WTC11 (cell line): ENCODE data around the gene APH1A.

ENCODE experiments used
- ATF2 ChIP-seq: sonication (generic); formaldehyde crosslinking; IDR thresholded peaks from 2 replicates; pipeline ENCODE4 v1.8.1; 2022; ENCODE audit warnings: low read depth, missing genetic modification reagents, borderline replicate concordance
- CREB1 ChIP-seq: sonication (generic); formaldehyde crosslinking; IDR thresholded peaks from 2 replicates; pipeline ENCODE4 v1.8.0; 2023; ENCODE audit warnings: mild to moderate bottlenecking, missing genetic modification reagents
- ETV6 ChIP-seq: sonication (generic); formaldehyde crosslinking; IDR thresholded peaks from 2 replicates; pipeline ENCODE4 v1.8.1; 2022; ENCODE audit warnings: mild to moderate bottlenecking, missing genetic modification reagents
- HMGXB4 ChIP-seq: sonication (generic); formaldehyde crosslinking; IDR thresholded peaks from 2 replicates; pipeline ENCODE4 v1.8.1; 2023; ENCODE audit warnings: mild to moderate bottlenecking, moderate library complexity, missing genetic modification reagents
- IRF1 ChIP-seq: sonication (generic); formaldehyde crosslinking; IDR thresholded peaks from 2 replicates; pipeline ENCODE4 v1.8.0; 2023; ENCODE audit warnings: missing genetic modification reagents
- JUN ChIP-seq: sonication (generic); formaldehyde crosslinking; IDR thresholded peaks from 2 replicates; pipeline ENCODE4 v1.8.0; 2023; ENCODE audit warnings: mild to moderate bottlenecking, missing genetic modification reagents
- MLX ChIP-seq: sonication (generic); formaldehyde crosslinking; IDR thresholded peaks from 2 replicates; pipeline ENCODE4 v1.8.1; 2023; ENCODE audit warnings: mild to moderate bottlenecking, missing genetic modification reagents, moderate library complexity
- NR2C2 ChIP-seq: sonication (generic); formaldehyde crosslinking; IDR thresholded peaks from 2 replicates; pipeline ENCODE4 v1.8.0; 2022; ENCODE audit warnings: mild to moderate bottlenecking, missing genetic modification reagents
- ZNF121 ChIP-seq: sonication (generic); formaldehyde crosslinking; IDR thresholded peaks from 2 replicates; pipeline ENCODE4 v1.8.0; 2023; ENCODE audit warnings: missing genetic modification reagents
- ZNF416 ChIP-seq: fragments of 250-450 bp; sonication (Bioruptor Pico); IDR thresholded peaks from 2 replicates; pipeline ENCODE4 v1.9.0; 2021; ENCODE audit warnings: mild to moderate bottlenecking, inconsistent platforms
- TF ChIP-seq, protein P1 (sequence below): fragments of 200-600 bp; IDR thresholded peaks from 2 replicates; pipeline ENCODE4 v1.8.0; 2022; ENCODE audit warnings: antibody characterized with exemption
- TF ChIP-seq, protein P2 (sequence below): sonication (generic); formaldehyde crosslinking; IDR thresholded peaks from 2 replicates; pipeline ENCODE4 v1.8.0; 2022; ENCODE audit warnings: mild to moderate bottlenecking, missing genetic modification reagents
- TF ChIP-seq, protein P3 (sequence below): sonication (generic); formaldehyde crosslinking; IDR thresholded peaks from 2 replicates; pipeline ENCODE4 v1.8.0; 2022; ENCODE audit warnings: mild to moderate bottlenecking, missing genetic modification reagents

GRCh38 chr1:150302902-150303301 lies 34.1 kb upstream of the APH1A start:
- TF ChIP-seq, protein P1, sequence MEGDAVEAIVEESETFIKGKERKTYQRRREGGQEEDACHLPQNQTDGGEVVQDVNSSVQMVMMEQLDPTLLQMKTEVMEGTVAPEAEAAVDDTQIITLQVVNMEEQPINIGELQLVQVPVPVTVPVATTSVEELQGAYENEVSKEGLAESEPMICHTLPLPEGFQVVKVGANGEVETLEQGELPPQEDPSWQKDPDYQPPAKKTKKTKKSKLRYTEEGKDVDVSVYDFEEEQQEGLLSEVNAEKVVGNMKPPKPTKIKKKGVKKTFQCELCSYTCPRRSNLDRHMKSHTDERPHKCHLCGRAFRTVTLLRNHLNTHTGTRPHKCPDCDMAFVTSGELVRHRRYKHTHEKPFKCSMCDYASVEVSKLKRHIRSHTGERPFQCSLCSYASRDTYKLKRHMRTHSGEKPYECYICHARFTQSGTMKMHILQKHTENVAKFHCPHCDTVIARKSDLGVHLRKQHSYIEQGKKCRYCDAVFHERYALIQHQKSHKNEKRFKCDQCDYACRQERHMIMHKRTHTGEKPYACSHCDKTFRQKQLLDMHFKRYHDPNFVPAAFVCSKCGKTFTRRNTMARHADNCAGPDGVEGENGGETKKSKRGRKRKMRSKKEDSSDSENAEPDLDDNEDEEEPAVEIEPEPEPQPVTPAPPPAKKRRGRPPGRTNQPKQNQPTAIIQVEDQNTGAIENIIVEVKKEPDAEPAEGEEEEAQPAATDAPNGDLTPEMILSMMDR: no peak
- TF ChIP-seq, protein P2, sequence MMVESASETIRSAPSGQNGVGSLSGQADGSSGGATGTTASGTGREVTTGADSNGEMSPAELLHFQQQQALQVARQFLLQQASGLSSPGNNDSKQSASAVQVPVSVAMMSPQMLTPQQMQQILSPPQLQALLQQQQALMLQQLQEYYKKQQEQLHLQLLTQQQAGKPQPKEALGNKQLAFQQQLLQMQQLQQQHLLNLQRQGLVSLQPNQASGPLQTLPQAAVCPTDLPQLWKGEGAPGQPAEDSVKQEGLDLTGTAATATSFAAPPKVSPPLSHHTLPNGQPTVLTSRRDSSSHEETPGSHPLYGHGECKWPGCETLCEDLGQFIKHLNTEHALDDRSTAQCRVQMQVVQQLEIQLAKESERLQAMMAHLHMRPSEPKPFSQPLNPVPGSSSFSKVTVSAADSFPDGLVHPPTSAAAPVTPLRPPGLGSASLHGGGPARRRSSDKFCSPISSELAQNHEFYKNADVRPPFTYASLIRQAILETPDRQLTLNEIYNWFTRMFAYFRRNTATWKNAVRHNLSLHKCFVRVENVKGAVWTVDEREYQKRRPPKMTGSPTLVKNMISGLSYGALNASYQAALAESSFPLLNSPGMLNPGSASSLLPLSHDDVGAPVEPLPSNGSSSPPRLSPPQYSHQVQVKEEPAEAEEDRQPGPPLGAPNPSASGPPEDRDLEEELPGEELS (CRISPR knock-in tag): no peak
- TF ChIP-seq ZNF416: no peak
- TF ChIP-seq CREB1 (CRISPR knock-in tag): no peak
- no peak for TF ChIP-seq HMGXB4 (CRISPR knock-in tag)
- no peak for TF ChIP-seq ETV6 (CRISPR knock-in tag)
- no peak for TF ChIP-seq JUN (CRISPR knock-in tag)
- TF ChIP-seq MLX (CRISPR knock-in tag): no peak
- no peak for TF ChIP-seq NR2C2 (CRISPR knock-in tag)
- TF ChIP-seq IRF1 (CRISPR knock-in tag): no peak
- TF ChIP-seq ZNF121 (CRISPR knock-in tag): no peak
- TF ChIP-seq, protein P3, sequence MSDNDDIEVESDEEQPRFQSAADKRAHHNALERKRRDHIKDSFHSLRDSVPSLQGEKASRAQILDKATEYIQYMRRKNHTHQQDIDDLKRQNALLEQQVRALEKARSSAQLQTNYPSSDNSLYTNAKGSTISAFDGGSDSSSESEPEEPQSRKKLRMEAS (CRISPR knock-in tag): no peak
- no peak for TF ChIP-seq ATF2
